Fibroblast of lung (primary cell): Measurements from ENCODE around the gene RSRP1. TPM values are rescaled to one million over a fixed set of nuclear protein-coding genes. Genes with fewer than 3 reads are reported as not detected.
"Not testable (repeated sequence)": the region's sequence is repeated elsewhere in the genome, so short reads cannot be mapped to it uniquely, and the experiment has no call there.

Experiments
- DNase-seq, 2 donors: peaks; one replicate each; pipeline versions ENCODE4 v3.0.0 to v3.0.0-alpha.2; 2010; ENCODE audit warnings: low read depth in 2 of 2
- H2AFZ ChIP-seq: 2 replicates; pipeline ENCODE4 v1.5.1; 2012; ENCODE audit warnings: low read length, control low read depth, inconsistent platforms
- H3K27ac ChIP-seq: 2 replicates; pipeline ENCODE4 v1.5.1; 2011; ENCODE audit warnings: low read length, control low read depth; ENCODE audit not compliant: insufficient read depth
- H3K27me3 ChIP-seq: 2 replicates; pipeline ENCODE4 v1.5.1; 2011; ENCODE audit warnings: mild to moderate bottlenecking, low read length; ENCODE audit not compliant: control insufficient read depth, insufficient read depth
- H3K36me3 ChIP-seq: 2 replicates; pipeline ENCODE4 v1.5.1; 2011; ENCODE audit warnings: low read length; ENCODE audit not compliant: control insufficient read depth, insufficient read depth
- H3K4me1 ChIP-seq: 2 replicates; pipeline ENCODE4 v1.5.1; 2011; ENCODE audit warnings: low read length; ENCODE audit not compliant: control insufficient read depth, insufficient read depth; ENCODE audit errors: extremely low read depth
- H3K4me2 ChIP-seq: 2 replicates; pipeline ENCODE4 v1.5.1; 2011; ENCODE audit warnings: low read length, control low read depth; ENCODE audit not compliant: insufficient read depth; ENCODE audit errors: extremely low read depth
- H3K4me3 ChIP-seq, 4 experiments: fragments of 200-600 bp in 1 of 4; sonication (generic) in 1 of 4; replicated peaks in 1 of 4; 2 replicates each; pipeline ENCODE4 v1.5.1; 2011 to 2016; ENCODE audit warnings: low read length in 4 of 4, low read depth in 3 of 4, mild to moderate bottlenecking in 3 of 4, control low read depth in 2 of 4, inconsistent platforms in 1 of 4, mixed read lengths in 1 of 4; ENCODE audit not compliant: insufficient read depth in 1 of 4; ENCODE audit errors: control extremely low read depth in 1 of 4
- H3K79me2 ChIP-seq: 2 replicates; pipeline ENCODE4 v1.5.1; 2012; ENCODE audit warnings: mild to moderate bottlenecking, low read length, inconsistent platforms; ENCODE audit not compliant: control insufficient read depth, insufficient read depth
- H3K9ac ChIP-seq: 2 replicates; pipeline ENCODE4 v1.5.1; 2011; ENCODE audit warnings: mild to moderate bottlenecking, low read length, control low read depth; ENCODE audit not compliant: insufficient read depth
- H3K9me3 ChIP-seq: 2 replicates; pipeline ENCODE4 v1.5.1; 2012; ENCODE audit warnings: low read depth, low read length; ENCODE audit not compliant: control insufficient read depth, insufficient read depth
- H4K20me1 ChIP-seq: 2 replicates; pipeline ENCODE4 v1.5.1; 2011; ENCODE audit warnings: low read length; ENCODE audit not compliant: control insufficient read depth, insufficient read depth; ENCODE audit errors: extremely low read depth
- polyA plus RNA-seq, 2 donors: library from polyadenylated mRNA; depleted of rRNA in 1 of 2; stranded (reverse) in 1 of 2; unstranded in 1 of 2; fragments of >200 nt; gene quantifications; 2 replicates each; pipeline ENCODE4 v1.2.1, GENCODE V29; 2011 to 2012; ENCODE audit warnings: missing spikeins in 1 of 2
- total RNA-seq: library from RNA; depleted of rRNA; stranded (reverse); fragments of >200 nt; gene quantifications from 2 replicates; pipeline ENCODE4 v1.2.1, GENCODE V29; 2014

Gene RSRP1
- total and polyA plus RNA-seq, 2 donors (not counting 1 experiment from before 2014, with no cell fraction given): 37.9 to 123 TPM

DNA sequence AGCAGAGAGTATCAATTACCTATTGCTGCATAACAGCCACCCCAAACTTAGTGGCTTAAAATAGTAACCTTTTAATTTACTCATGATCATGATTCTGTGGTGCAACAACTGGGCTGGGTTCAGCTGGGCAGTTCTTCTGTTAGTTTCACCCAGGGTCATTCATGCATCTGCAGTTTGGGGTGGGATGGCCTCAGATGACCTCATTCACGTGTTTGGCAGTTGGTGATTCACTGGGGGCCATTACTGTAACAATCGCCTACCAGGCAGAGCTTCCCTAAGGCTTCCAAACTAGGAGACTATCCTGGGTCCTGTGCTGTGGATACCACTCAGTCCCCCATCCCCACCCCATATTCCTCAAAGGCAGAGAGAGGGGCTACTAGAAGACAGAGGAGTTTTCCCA lies 31.1 kb upstream of the RSRP1 start:
- H3K4me1 ChIP-seq, H3K9me3 ChIP-seq, H2AFZ ChIP-seq, H3K36me3 ChIP-seq, H3K27ac ChIP-seq, H3K4me2 ChIP-seq, H3K27me3 ChIP-seq, H4K20me1 ChIP-seq, H3K9ac ChIP-seq, DNase-seq, H3K4me3 ChIP-seq, H3K79me2 ChIP-seq: not testable (repeated sequence)

DNA sequence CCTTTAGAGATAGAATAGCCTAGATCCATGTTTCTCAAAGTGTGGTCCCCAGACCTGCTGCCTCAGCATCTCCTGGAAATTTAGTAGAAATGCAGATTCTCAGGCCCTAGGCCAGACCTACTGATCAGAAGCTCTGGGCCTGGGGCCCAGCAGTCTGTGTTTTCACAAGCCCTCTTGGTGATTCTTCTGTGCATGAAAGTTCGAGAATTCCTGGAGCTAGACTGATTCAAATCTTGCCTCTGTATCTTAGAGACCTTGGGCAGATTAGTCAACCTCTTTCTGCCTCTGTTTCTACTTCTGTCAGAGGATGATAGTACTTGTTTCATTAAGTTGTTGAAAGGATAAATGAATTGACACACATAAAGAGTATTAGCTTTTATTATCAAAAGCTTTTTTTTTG lies 30.0 kb upstream of the RSRP1 start:
- not testable (repeated sequence) for H3K79me2 ChIP-seq, H4K20me1 ChIP-seq, H3K4me1 ChIP-seq, H3K27ac ChIP-seq, H2AFZ ChIP-seq, H3K36me3 ChIP-seq, H3K9ac ChIP-seq, H3K27me3 ChIP-seq, DNase-seq, H3K4me3 ChIP-seq, H3K9me3 ChIP-seq, H3K4me2 ChIP-seq

DNA sequence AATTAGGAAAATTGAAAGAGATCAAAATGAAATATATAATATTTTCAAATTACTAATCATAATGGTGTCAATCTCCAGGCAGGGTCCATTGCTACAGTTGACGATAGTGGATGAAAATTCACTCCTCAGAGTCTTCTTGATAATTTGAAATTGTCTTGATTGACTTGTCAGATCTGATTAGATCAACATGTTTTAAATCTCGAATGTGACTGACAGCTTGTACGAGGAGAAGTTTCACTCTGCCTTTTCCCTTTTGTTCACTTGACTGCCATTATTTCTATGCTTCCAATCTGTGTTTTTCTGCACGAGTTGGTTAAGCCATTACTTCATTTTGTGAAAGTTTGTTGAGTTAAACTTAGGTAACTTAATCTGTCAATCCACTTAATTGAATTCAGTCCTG lies 28.4 kb upstream of the RSRP1 start:
- not testable (repeated sequence) for H2AFZ ChIP-seq, H3K9me3 ChIP-seq, H3K79me2 ChIP-seq, H3K27ac ChIP-seq, H3K4me1 ChIP-seq, H3K36me3 ChIP-seq, H4K20me1 ChIP-seq, H3K27me3 ChIP-seq, H3K4me2 ChIP-seq, DNase-seq, H3K4me3 ChIP-seq, H3K9ac ChIP-seq

DNA sequence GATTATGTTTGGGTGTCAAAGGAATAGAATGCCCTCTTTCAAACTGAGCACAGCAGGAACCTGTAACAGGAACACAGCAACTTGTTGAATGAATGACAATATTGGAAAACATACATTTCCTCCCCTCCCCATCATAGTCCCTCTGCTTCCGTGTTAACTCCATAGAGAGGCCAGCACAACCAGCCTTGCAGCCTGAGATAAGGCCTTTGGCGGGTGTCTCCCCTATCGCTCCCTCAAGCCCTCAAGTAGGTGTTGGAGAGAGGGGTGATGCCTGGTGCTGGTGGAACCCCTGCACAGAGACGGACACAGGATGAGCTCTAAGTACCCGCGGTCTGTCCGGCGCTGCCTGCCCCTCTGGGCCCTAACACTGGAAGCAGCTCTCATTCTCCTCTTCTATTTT lies 25.0 kb upstream of the RSRP1 start, which contains the start of gene RHD:
TSS of gene RHD (plus strand) at position 272 of the 400 bp plus-strand sequence. CDS start at position 311, 39 bp downstream.
- not testable (repeated sequence) for DNase-seq

DNA sequence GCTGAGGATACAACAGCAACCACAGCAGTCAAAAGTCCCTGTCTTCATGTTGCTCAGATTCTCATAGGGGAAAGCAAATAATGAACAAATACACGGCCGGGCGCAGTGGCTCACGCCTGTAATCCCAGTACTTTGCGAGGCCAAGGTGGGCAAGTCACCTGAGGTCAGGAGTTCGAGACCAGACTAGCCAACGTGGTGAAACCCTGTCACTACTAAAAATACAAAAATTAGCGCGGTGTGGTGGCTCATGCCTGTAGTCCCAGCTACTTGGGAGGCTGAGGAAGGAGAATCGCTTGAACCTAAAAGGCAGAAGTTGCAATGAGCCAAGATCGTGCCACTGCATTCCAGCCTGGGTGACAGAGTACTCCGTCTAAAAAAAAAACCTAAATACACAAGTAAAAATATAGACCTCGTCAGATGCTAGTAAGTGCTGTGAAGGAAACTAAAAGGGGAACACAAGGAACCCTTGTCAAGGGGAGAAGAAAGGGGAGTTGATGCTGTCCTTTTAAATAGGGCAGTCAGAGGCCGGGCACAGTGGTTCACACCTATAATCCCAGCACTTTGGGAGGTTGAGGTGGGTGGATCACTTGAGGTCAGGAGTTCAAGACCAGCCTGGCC lies 21.0 kb upstream of the RSRP1 start:
- H3K27me3 ChIP-seq, H3K9me3 ChIP-seq, H3K9ac ChIP-seq, H3K4me1 ChIP-seq, H3K36me3 ChIP-seq, H3K4me2 ChIP-seq, H3K79me2 ChIP-seq, H3K27ac ChIP-seq, H4K20me1 ChIP-seq, DNase-seq, H2AFZ ChIP-seq: not testable (repeated sequence)
- H3K4me3 ChIP-seq: peak overlapping the region in 1 of 4 experiments; percentile 52

More for the DNA sequence above, 25.0 kb upstream of the RSRP1 start, which contains the start of gene RHD:
- not testable (repeated sequence) for H3K27me3 ChIP-seq, H3K4me2 ChIP-seq, H3K27ac ChIP-seq, H3K4me1 ChIP-seq, H3K79me2 ChIP-seq, H3K4me3 ChIP-seq, H3K9ac ChIP-seq, H4K20me1 ChIP-seq, H3K9me3 ChIP-seq, H2AFZ ChIP-seq, H3K36me3 ChIP-seq

DNA sequence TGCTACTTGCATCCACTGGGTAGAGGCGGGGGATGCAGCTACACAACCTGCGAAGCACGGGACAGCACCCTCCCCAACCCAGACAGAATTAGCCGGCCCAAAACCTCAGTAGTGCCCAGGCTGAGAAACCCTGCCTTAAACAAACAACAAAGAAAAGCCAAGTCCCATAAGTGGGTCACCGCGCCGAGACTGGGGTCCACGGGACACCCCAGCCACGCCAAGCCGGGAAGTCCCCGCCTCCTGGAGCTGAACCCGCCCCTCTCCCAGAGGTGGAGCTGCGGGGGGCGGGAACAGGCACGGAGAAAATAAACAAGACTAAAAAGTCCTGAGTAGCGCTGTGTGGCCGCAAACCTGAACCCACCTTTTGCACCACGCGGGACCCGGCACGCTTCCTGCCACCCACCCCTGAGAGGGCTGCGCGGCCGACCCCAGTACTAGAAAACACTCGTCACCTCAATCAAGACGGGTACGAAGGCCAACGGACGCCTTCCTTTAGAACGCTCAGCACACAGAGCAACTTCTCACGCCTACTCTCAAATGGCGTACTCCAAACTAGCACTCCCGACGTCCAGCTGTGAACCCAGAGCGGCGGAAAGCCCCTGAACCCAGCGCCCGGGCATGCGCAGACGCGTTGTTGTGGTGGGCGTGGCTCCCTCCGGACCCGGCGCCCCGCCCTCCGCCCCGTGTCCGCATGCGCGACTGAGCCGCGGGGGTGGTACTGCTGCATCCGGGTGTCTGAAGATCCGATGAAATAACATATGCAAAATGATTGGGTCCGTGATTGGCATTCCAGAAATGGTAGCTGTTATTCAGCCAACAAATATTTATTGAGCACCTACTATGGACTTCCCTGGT lies 20.3 kb upstream of the RSRP1 start:
- DNase-seq: peak; percentile 67 to 78
- not testable (repeated sequence) for H3K4me1 ChIP-seq, H3K9ac ChIP-seq, H4K20me1 ChIP-seq, H3K79me2 ChIP-seq, H3K36me3 ChIP-seq, H2AFZ ChIP-seq, H3K27ac ChIP-seq, H3K4me2 ChIP-seq, H3K9me3 ChIP-seq, H3K27me3 ChIP-seq
- H3K4me3 ChIP-seq: peak overlapping the region in 2 of 4 experiments; percentile 44 to 69
